HL-60 (cell line): Measurements from ENCODE around the gene ITGB5.

Experiments used
- CTCF ChIP-seq: IDR thresholded peaks from one replicate; pipeline ENCODE4 v1.5.1; 2011; ENCODE audit warnings: low read length, control low read depth, inconsistent platforms; ENCODE audit not compliant: insufficient read depth
- POLR2AphosphoS5 ChIP-seq: IDR thresholded peaks from 2 replicates; pipeline ENCODE4 v1.6.1; 2012; ENCODE audit warnings: low read depth

GRCh38 chr3:124836448-124836847, 50.7 kb downstream of the ITGB5 start:
- TF ChIP-seq CTCF (no peak), POLR2AphosphoS5 (no peak)
